Activated T-helper 1 cell treated with anti-CD3 and anti-CD28 coated beads, Interleukin-2, amount 50 U/mL, for 16 hours (primary cell): Measurements from ENCODE around the gene ASTN1.

ENCODE experiments used
- DNase-seq, 2 donors: peaks; one replicate each; pipeline ENCODE4 v3.0.0-alpha.2; 2020; ENCODE audit warnings: low read depth in 1 of 2, low spot score in 1 of 2

Gene ASTN1

DNA sequence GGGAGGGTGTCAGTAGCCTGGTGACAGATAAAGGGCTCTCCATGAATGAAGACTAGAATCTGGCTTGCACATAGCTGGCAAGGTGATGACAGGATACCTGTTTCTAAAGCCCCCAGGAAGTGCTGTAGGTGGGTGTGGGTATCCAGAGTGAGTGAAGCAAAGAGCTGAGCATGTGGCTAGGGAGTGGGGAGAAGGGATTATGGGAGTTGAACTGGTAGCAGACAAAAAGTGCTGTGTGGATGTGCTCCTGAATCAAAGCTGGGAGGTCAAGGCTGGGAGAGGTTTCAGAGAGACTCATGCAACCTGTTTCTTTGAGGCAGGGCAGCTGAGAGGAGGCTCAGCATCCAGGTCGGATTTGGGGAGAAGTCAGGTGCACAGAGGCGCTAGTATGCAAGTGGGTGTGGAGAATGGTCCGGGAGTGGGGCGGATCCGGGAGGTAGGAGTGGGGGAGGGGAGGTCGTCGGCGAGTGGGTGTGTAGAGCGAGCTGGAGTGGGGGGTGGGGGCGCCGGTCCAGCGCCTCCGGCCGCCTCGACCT is 600 bp downstream of the ASTN1 start:
- no peak for DNase-seq

DNA sequence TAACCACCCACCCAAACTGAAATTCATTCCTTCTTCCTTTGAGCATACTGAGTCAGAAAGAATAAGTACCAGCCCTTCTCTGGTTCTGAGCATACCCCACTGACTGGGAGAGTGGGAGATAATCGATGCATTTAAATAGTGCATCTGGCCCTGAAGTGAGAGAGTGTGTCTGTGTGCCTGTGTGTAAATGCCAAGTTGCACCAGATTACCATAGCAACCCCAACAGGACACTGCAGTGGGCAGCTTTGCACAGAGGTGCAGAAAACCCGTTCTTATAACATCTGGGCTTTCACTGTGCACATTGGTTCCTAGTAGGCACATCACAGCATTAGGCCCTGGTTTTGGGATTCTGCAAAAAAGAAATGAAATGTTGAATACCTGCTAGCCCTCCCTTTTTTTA is 2.3 kb downstream of the ASTN1 start:
- no peak for DNase-seq

DNA sequence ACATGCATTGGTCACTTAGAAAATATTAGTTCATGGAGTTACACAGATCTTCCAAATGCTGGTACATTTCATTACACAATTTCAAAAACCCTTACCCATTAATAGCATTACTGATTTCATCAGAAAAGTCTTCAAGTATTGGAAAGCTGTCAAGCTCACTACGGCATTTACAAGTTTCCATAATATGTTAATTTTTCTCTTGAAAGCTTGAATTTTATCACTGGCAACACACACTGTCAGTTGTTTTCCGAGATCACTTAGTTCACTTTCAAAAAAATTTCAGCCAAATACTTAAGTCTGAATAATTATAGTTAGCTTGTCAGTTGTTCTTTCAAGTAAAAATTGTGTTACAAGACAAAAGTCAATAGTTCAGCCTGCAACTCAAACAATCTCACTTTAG is 18.0 kb downstream of the ASTN1 start:
- DNase-seq: no peak

DNA sequence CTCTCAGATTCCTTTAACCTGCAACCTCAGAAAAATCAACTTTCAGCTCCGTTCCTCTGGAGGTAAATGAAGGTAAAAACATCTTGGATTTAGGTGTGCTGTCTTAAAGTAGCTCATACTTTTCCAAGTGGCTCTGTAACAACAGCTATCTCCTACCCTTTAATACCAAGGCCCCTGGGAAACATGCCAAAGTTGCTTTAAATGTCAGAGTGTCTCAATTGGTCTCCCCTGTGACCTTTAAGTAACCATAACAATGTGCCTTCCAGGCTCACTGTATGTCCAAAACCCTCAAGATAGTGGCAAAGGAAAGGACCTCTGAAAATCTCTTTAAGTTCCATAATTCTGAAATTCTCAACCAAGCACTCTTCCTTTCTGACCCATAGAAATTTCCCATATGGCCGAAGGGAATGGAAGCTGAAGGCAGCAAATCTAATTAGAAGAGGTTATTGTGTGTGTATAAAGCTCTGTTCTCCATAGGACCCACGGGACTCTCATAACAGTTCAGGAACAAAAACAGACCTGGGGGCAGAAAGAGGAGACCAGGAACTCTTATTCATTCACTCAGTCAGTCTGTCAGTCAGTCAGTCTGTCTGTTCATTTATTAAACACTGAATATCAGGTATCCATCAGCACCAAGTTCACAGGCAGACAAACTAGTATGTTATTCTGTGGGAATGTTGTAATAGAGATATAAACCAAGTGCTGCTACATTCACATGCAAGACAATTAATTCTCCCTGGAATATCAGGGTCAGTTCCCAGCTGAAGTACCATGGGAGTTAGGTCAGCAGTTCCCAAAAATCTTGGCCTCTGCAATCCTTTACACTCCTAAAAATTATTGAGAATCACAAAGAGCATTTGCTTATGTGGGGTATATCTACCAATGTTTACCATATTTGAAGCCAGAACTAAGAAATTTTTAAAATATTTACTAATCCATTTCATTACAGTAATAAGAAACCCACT is 19.1 kb downstream of the ASTN1 start:
- no peak for DNase-seq

DNA sequence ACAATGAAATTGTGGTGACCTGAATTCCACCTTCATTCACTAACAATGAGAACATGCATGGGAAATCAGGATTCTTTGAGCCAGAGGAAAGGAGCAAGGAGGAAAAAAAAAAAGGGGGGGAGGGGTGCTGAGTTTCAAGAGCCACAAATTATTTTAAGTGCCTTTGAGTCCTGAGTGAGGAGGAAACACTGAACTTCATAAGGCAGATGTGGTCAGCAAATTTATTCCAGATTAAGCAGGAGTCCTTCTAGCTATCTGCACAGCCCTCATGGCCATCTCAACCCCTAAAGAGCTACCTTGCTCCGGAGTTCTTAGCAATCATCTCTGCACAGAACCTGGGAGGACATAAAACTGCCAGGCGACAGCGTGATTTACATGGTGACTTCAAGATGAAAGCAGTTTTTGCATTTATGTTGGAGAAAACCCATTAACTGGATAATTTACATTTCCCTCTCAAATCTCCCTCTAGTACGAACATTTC is 21.7 kb downstream of the ASTN1 start:
- no peak for DNase-seq

DNA sequence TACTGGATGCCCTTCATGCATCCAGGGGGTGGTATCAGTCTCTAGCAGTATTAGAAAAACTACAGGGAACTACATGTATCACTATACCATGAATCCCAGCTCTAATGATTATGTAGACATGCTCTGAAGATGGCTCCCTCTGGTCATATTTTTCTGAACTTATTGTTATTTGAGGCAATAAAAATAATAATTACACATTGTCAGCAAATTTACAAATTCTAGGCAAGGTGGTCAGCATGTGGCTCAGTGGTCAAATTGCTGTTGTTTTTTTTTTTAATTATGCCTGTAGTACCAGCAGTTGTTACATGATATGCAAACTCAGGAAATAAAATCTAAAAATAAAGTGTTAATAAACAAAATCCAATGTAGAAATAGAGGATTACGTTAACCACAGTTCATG is 22.5 kb downstream of the ASTN1 start:
- no peak for DNase-seq

DNA sequence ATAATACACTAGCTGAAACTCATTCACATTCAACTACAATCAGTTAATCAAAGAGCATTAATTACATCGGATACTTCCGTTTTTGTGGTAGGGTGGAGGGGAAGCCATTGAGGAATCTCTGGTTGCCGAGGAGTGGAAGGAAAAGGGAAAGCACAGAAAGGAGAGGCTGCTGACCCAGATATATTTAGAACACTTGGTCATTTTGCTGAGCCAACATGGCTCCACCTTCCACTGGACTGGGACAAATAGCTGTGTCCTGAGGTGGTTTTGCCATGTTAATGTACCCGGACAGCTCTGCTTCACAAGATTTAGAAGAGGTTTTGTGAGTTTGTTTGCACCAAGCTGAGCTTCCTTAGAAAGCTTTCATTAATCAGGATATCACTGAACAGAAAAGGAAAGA is 26.2 kb downstream of the ASTN1 start:
- DNase-seq: no peak

DNA sequence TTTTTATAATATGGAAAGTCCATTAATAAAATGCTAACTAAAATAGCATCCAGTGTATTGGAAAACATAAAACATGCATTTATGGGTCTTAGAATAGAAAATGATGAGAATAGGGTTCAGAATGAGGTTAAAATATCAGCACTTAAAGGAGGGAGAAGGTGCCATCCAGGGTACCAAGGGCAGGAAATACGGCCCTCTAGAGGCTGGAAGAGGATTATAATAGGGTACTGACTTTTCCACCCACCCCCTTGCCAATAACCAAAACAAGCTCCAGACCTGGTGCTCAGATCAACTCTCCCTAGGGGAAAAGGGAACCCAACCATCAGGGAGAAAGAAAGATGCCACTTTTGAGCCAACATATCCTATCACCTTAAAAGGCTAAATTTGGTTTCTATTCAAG is 26.7 kb downstream of the ASTN1 start:
- DNase-seq: no peak

DNA sequence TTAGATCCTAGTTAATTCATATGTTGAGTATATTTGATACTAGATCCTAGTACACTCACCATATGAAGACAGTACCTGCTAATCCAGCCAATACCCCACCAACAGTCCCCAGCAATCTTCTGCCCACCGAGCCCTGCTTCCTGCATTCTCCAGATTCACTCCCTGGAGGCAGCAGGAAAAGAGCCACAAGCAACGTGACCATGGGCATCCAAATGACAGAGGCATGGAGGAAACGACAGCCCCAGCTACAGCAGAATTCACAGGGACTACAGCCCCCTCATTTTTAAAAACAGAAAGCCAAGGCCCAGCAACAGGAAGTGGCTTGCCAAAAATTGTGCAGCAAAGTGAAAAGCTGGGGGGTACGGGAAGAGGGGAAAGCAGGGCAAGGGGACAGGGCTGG is 29.3 kb downstream of the ASTN1 start:
- DNase-seq: no peak

DNA sequence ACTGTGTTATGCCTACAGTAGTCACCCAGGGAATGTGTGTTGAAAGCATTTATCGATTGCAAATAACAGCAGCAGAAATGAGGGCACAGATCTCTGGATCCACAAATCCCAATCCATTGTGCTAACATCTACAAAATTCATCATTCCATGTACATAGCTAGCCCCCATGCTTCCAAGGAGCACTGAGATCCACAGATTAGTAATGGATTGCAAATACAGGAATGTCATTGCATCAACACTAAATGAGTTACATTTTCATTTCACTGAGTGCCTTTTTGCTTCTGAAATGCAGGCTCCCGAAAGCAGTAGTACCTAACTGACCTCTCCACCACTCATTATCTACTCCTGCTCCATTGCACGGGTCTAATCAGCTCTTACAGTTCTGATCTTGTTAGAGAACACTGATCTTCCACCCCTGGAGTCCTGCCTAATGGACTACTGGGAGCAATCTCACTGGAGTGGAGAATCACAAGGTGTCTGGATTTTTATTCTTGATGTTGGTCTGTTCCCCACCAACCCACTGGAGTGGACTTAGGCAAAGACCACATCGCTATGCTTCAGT is 30.5 kb downstream of the ASTN1 start:
- DNase-seq: no peak

DNA sequence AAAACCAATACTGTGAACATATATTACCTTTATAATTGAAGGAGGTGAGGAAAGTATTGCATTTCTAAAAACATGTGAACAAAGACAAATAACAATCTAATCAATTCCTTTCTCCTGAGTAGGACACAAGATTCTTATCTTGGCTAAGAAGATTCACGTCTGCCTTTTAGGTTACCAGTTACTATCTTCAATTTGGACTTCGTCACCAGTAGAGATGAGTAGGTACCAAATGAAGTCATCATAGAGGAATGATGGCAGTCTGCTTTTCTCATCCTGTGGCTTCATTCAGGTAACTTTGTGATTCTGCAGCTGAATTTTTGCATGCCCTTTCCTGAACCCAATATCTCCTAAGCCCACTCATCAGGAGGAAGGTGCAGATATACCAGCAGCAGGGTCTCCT is 32.4 kb downstream of the ASTN1 start:
- no peak for DNase-seq

DNA sequence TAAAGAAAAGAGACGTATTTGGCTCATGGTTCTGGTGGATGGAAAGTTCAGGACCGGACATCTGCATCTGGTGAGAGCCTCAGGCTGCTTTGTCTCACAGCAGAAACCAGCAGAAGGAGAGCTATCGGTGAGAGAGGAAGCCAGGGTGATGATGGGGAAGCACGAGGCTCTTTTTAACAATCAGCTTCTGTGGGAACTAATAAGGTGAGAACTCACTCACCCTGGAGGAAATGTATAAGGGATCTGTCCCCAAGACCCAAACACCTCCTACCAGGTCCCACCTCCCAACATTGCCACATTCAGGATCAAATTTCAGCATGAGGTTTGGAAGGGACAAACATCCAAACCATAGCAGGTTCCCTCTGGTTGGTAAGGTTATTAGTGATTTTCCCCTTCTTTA is 32.8 kb downstream of the ASTN1 start:
- DNase-seq: no peak

DNA sequence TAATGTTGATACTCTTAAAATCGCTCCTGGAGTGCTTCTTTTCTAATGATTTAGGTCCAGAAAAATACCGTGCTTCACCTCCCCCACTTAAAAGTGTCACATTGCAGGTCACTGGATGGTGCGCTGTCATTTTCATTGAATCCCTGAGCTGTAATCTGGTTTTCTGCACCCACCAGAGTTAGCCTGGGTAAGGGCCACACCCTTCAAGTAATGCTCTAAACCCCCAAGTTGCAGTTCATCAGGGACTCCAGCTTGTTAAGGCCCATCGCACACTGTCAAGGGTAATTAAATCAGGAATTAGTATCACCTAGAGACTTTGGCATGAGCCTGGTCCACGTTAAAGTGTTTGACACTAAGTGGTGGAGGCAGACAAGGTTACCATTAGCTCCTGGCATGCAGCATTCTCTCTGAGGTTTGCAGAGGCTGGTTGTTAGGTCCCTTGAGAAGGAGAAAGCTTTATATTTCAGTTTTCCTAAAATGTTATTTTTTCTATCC is 34.0 kb downstream of the ASTN1 start:
- DNase-seq: no peak

DNA sequence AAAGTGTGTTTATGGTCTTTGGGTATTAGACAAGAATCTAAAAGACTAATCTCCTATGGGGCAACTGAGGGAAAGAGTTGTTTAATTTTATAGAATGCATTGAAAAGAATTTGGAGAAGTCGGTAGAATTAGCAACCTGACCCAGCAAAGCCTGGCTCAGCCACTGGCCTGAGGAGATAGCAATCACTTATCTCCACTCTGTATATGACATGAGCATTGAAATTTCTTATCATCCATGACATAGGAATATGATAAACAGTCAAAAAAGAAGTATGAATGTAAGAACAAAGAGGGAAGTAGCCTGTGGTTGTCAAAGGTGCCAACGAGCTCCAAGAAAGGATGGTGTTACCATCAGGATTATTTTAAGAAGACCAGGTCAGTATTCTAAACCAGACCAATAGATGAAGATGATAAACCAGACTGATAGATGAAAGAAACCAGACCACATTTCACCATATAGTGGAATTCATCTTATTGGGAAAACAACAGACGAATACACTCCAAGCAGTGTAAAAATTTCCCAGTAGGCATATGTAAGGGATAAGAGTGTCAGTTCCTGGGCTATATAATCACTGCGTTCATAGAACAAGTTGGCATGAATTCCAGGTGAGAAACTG is 35.7 kb downstream of the ASTN1 start:
- DNase-seq: no peak

DNA sequence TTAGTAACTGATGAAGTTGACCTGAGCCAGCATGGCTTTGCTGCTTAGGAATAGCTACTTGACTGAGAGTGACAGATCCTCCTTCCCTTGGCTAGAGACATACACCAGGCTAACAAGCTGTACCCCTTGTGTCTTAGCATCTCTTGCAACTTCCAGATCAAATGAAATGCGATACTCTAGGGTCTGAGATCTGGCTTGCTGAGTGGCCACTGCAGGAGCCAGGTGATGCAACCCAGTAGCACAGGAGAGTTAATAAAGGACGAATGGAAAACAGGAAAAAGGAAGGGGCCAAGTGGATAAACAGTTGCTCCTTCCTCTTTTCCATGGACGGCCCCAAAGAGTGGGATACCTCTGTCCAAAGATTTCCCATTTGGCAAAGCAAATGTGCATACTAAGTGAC is 38.2 kb downstream of the ASTN1 start:
- DNase-seq: no peak

DNA sequence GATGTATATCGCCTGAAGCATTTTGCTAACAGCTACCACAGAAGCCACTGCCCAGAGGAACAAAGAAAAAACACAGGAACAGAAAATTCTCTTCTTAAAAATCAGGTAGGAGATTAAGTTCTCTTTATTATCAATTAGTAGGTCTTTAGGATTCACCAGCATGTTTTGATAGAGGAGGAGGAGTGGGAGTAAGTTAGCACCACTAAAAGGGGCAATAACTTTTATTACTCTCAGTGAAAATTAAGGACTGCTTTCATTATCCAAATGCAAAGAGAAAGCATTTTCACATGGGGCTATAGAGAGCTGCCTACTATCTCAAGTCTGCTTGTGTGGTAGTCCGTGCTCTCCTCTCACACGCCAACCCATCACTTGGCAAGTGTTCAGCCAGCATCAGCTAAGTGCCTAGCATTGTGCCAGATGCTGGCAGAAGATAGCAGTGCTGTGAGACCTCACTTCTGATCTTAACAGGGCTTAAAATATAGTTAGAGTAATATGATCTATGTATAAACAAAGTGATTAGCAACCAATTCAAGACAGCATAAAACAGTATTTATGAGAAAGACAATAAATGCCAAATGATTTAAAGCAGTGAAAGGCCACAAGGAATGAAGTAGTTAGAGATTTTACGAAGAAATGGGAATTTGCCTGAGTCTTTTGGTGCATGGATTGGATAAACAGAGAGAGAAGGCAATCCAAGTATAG is 39.8 kb downstream of the ASTN1 start:
- no peak for DNase-seq

DNA sequence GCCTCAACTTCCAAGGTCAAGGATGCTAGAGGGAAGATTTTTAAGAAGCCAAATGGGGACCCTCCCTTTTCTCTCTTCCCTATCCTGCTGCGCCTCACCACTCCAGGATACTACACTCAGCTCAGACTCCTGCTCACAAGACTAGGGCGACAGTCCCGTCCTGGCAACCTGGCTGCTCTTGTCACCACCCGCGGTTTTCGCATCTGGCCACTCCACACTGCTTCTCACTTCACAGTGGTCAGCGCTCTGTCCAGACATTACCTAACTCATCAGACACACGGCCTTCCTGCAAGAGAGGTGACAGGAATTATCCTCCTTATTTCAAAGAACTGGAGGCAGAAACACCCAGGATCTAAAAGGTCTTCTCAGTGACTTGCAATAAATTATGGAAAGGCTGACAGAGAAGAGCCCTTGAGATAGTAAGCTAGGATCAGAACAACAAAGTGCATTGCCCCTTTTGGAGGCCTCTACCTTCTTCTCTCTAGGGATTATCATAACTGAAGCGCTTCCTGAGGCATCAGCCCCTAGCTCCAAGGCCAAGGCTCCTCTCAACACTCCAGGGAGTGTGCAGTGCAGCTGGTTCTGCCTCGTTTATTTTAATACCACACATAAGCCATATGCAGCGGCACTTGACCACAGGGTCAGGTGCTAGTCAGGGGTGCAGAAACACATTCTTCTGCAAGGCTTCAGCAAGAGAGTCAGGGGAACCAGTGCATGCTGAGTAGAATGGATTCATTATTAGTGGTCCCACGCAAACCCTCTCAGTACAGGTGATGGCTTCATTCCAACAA is 41.9 kb downstream of the ASTN1 start:
- no peak for DNase-seq

DNA sequence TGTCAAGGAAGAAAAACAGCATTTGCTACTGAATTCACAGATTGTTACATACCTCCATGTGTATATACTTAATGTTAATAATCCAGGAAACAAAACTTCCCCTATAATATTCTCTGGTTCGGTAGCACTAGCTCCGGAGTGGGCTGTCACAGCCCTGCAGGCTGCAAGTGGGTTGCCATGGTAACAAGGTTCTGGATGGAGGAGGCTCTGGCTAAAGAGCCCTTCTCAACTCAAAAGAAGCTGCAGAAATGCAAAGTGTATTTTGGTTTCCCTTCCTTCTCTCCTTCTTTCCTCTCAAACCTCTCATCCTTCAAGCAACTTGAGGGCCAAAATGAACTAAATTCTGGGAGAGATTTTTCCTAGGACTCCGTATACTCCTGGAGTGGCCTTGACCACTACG is 45.2 kb downstream of the ASTN1 start:
- DNase-seq: no peak

DNA sequence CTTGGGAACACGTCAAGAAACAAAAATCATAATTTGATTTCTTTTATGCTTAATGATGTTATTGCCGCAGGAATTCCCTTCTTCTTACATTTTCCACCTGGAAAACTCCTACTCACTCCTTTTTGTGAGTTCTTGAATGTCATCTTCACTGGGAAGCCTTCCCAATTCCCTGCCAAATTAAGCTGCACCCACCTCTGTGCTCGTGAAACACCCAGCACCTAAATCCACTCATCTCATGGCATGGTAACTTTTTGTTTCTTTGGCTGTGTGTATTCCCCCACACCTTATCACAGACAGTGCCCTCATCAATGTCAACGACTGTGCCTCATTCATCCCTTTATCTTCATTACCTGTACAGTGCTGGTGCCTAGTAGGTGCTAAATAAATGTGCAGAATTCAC is 45.6 kb downstream of the ASTN1 start:
- no peak for DNase-seq

DNA sequence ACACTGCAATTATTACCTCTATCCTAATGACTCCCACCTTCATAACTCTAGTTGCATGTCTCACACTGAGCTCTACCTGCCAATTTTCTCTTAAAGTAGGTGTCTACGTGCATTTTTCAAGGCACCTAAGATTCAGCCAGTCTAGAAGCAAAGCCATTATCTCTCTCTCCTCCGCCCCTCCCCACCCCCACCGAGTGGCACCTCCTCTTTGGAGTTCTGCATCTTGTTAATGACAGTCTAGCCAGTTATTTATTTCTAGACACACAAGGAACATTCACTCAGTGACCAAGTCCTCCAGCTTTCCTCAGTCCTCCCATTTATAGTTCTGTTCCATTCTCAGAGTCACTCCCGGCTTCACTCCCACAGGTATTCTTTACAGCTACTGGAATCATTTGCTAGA is 47.6 kb downstream of the ASTN1 start:
- DNase-seq: no peak
